Brain microvascular endothelial cell (primary cell): ENCODE data around the gene RAB44.

Source experiments
- DNase-seq: peaks from one replicate; pipeline ENCODE4 v3.0.0-alpha.2; 2020
- H3K27ac ChIP-seq: fragments of 250-450 bp; sonication (Bioruptor Pico); 2 replicates; pipeline ENCODE4 v1.5.1; 2020; ENCODE audit warnings: mild to moderate bottlenecking, moderate library complexity
- H3K27me3 ChIP-seq: fragments of 250-450 bp; sonication (Bioruptor Pico); replicated peaks from 2 replicates; pipeline ENCODE4 v1.5.1; 2020; ENCODE audit warnings: mild to moderate bottlenecking
- H3K36me3 ChIP-seq: fragments of 250-450 bp; sonication (Bioruptor Pico); replicated peaks from 2 replicates; pipeline ENCODE4 v1.5.1; 2020; ENCODE audit warnings: mild to moderate bottlenecking
- H3K4me3 ChIP-seq: 2 replicates; pipeline ENCODE4 v1.5.1; 2011; ENCODE audit warnings: low read depth, mild to moderate bottlenecking, control low read depth, low read length, moderate library complexity
- CTCF ChIP-seq: IDR thresholded peaks from 2 replicates; pipeline ENCODE4 v1.5.1; 2011; ENCODE audit warnings: low read depth, mild to moderate bottlenecking, moderate library complexity, low read length, control low read depth, inconsistent platforms; ENCODE audit errors: missing control alignments
- in situ Hi-C: cut with HindIII; loops from 2 replicates; pipeline ENCODE4 v1.10.0; 2017; ENCODE audit warnings: low sequenced_read_pairs, low pct_ligation_motif_present

RAB44 gene

GRCh38 chr6:36749829-36750489, 52.3 kb downstream of the RAB44 start:
- in situ Hi-C loops: loop anchor here (25.0 kb wide), 1 partner anchor 262 kb away; the partner anchor contains the start of gene FGD2
- H3K4me3 ChIP-seq: no peak overlapping the region
- TF ChIP-seq CTCF: no peak
- H3K27me3 ChIP-seq: no peaks in the 10 kb centered on the region
- H3K27ac ChIP-seq: no peak overlapping the region
- no peaks in the 10 kb centered on the region for H3K36me3 ChIP-seq
- DNase-seq: no peak

GRCh38 chr6:36751091-36751490, 53.5 kb downstream of the RAB44 start:
- Histone ChIP-seq H3K27me3 (no peaks in the 10 kb centered on the region), H3K36me3 (no peaks in the 10 kb centered on the region), H3K27ac (no peak overlapping the region), H3K4me3 (no peak overlapping the region)
- in situ Hi-C loops: loop anchor here (25.0 kb wide), 1 partner anchor 261 kb away; the partner anchor contains the start of gene FGD2
- no peak for TF ChIP-seq CTCF
- DNase-seq: no peak

GRCh38 chr6:36751833-36752186, 54.2 kb downstream of the RAB44 start:
- no peak for TF ChIP-seq CTCF
- in situ Hi-C loops: loop anchor here (25.0 kb wide), 1 partner anchor 260 kb away; the partner anchor contains the start of gene FGD2
- Histone ChIP-seq H3K27ac (no peak overlapping the region), H3K4me3 (no peak overlapping the region), H3K36me3 (no peaks in the 10 kb centered on the region), H3K27me3 (no peaks in the 10 kb centered on the region)
- no peak for DNase-seq

- DNase-seq: no peak
- in situ Hi-C loops: loop anchor here (25.0 kb wide), 1 partner anchor 260 kb away; the partner anchor contains the start of gene FGD2
- TF ChIP-seq CTCF: no peak
- Histone ChIP-seq H3K27ac (no peak overlapping the region), H3K4me3 (no peak overlapping the region), H3K36me3 (no peaks in the 10 kb centered on the region), H3K27me3 (no peaks in the 10 kb centered on the region)
Measured at GRCh38 chr6:36752187-36752885, 54.7 kb downstream of the RAB44 start.

GRCh38 chr6:36752886-36753506, 55.4 kb downstream of the RAB44 start:
- in situ Hi-C loops: loop anchor here (25.0 kb wide), 1 partner anchor 259 kb away; the partner anchor contains the start of gene FGD2

More at GRCh38 chr6:36752886-36753506, 55.4 kb downstream of the RAB44 start:
- Histone ChIP-seq H3K27ac (no peak overlapping the region), H3K4me3 (no peak overlapping the region), H3K36me3 (no peaks in the 10 kb centered on the region), H3K27me3 (no peaks in the 10 kb centered on the region)
- TF ChIP-seq CTCF: no peak
- DNase-seq: no peak
